Activated CD4-positive, alpha-beta T cell treated with anti-CD3 and anti-CD28 coated beads, Interleukin-2, amount 10 ng/mL, durations not matched to agents 24 days and 14 days (primary cell): ENCODE data around the gene HDLBP. TPM values are rescaled to one million over a fixed set of nuclear protein-coding genes. Genes with fewer than 3 reads are reported as not detected.

ENCODE experiments used
- total RNA-seq: library from RNA; stranded (reverse); gene quantifications from 2 replicates; pipeline ENCODE4 v1.2.3, GENCODE V29; 2022

HDLBP gene
- total RNA-seq, 1 donor from 2014 or later = 266 TPM

Other genes starting within 250 kb of the HDLBP start
- gene MTERF4, start 213.4 kb downstream of the HDLBP start, total RNA-seq = 39.3 and 43.9 TPM in 2 replicates
- 87.5 and 92.0 TPM in 2 replicates for gene PASK, start 166.2 kb downstream of the HDLBP start, total RNA-seq
- gene PPP1R7, start 165.2 kb downstream of the HDLBP start, total RNA-seq = 111 and 113 TPM in 2 replicates
- gene ANO7, start 127.0 kb downstream of the HDLBP start, total RNA-seq = 2.8 and 3.5 TPM in 2 replicates
- gene SEPTIN2, start 253 bp upstream of the HDLBP start, total RNA-seq = 212 and 215 TPM in 2 replicates
- 36.5 and 43.1 TPM in 2 replicates for gene FARP2, start 40.6 kb upstream of the HDLBP start, total RNA-seq
- gene STK25, start 192.9 kb upstream of the HDLBP start, total RNA-seq = 121 and 145 TPM in 2 replicates
- 0.17 and 0.77 TPM in 2 replicates for gene BOK, start 243.1 kb upstream of the HDLBP start, total RNA-seq